ENCODE results near the gene FMNL2. TPM values are rescaled to one million over a fixed set of nuclear protein-coding genes. Genes with fewer than 3 reads are reported as not detected.

Gene FMNL2
- total RNA-seq, 1 donor from 2014 or later: 23.4 TPM

DNA sequence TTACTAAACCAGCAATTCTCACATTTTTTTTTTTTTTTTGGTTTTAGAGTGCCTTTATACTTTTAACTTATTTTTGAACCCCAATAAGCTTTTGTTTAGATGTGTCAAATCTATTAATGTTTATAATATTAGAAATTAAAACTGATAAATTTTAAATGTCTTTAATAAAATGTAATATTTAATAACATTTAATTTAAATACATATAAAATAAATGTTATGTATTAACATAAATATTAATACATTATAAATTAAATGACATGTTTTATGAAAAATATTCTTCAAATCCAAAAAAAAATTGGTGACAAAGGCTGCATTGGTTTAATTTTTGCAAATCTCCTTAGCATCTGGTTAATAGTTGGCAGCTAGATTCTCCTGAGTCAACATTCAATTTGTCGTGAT is 218.5 kb downstream of the FMNL2 start:
- DNase-seq (ENCODE audit: low spot score): no peak

DNA sequence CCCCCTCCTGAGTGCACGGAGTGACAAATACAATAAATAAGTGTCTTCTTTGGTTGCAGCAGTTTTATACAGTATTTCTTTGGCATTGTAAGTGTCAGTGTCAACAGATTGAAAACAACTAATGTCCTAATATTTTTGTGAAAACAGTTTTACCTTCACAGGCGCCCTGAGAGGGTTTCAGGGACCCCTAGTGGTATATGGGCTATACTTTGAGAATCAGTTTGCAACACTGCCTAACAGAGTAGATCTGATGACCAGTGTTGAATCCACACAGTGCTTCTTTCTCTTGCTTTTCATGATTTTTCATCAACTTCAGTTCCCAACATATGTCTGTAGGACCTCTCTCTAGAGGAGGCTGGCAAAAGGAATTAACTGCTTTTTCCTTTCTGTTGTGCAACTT is 220.1 kb downstream of the FMNL2 start:
- no peak for DNase-seq (ENCODE audit: low spot score)

DNA sequence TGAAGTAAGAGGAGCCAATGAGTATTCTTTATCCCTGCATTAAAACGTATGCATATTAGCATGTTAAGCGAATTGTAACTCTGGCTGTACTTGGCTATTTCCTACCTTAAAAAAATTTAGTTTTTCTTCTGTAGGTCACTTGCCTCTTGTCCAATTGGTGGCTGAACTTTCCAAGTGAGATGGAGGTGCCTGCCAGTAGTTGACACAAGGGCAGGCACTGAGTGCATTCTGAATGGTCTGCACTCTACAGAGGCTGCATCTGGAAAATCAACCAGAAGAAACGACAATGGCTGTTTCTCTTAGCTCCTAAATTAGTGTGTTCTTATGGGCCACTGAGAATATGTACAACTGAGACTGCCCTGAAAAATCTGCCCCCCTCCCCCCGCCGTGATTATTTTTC is 221.5 kb downstream of the FMNL2 start:
- DNase-seq (ENCODE audit: low spot score): no peak

GRCh38 chr2:152557273-152557888 is 222.4 kb downstream of the FMNL2 start:
- DNase-seq (ENCODE audit: low spot score): no peak

DNA sequence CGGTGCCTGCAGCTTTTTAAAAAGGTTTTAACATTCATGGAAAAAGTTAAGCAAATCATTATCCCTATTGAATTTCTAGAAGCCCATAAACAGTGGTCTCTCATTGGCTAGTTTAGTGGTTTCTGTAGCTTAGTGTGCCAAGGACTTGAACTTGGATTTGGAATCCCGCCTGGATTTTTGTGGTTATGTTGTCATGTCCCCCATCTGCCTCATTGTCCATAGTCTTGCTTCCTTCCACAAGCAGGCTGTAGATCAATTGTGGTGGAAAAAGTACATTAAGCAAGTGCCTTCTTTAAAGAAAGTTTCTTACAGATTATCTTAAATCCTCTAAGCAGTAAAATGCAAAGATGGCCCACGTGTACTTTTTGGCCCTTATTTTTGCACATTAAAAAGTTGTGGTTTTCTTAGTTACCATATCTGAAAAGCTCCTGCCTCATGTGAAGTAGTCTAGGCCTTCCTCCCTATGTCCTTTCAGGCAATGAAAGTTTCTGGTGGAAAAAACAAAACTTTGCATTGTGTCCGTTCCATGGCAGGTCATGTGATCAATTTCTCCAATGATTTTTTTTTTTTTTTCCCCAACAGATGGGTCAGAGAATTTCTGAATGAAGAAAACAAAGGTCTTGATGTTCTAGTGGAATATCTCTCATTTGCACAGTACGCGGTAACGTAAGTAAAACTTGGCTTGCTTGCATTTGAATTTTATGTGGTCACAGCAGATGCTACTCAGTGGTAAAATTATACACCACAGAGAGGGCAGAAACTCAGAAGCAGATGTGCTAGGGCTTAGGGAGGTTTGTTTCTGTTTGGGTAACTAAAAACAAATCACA is 223.4 kb downstream of the FMNL2 start:
- peak; percentile 88 for DNase-seq (ENCODE audit: low spot score)

GRCh38 chr2:152559008-152559407 is 224.0 kb downstream of the FMNL2 start:
- DNase-seq (ENCODE audit: low spot score): no peak

GRCh38 chr2:152560166-152560565 is 225.2 kb downstream of the FMNL2 start:
- DNase-seq (ENCODE audit: low spot score): no peak

DNA sequence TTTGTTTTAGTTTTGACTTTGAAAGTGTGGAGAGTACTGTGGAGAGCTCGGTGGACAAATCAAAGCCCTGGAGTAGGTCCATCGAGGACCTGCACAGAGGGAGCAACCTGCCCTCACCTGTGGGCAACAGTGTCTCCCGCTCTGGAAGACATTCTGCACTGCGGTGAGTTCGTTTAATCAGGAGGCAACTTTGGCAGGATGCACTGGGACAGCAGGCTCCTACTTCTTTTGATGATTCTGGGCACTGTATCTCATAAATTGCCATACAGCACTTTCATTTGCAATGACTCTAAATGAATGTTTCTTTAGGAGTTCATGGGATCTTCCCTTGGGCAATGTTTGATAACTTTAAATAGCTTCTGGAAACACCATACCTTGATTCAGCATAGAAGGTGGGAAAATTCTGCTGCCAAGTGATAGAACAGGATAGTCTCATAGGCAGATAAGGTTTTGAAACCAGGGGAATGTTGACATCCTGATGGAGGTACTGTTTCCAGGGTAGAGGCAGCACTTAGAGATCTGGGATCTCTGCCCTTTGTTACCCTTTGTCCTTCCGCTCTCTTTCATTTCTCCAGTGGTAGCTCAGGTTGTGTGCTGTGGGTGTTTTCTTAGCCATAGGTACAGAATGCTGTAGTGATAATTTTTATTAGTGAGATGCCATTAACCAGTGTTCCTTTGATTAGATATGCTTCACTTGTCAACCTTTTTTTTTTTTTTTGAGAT is 226.1 kb downstream of the FMNL2 start:
- no peak for DNase-seq (ENCODE audit: low spot score)

DNA sequence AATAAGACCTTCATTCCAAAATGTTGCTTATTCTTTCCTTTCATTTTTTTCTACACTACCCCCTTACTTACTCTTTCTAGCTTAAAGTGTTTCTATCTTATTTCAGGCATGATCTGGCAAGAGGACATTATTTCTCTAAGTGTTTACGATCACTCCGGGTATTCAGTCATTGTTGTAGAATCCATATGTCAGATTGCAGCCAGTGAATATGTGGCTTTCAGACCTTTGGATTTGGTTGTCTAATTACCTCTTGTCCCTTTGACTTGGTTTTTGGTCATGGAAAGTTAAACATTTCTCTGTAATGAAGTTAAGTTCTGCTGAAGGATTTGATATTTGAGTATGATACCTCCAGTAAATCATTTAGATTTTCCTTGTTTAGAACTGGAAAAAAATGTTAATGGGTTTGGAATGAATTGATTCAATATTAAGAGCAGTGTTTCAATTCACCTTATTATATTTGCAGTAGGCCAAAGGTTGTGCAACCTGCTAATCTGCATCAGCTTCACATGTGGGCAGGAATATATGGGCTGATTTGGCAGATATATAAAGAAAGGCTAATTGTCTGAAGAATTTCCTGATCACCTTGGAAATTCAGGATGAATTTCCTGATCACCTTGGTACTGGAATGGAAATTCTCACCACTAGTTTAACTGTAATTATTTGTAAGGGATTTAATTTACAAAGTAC is 227.4 kb downstream of the FMNL2 start:
- DNase-seq (ENCODE audit: low spot score): no peak

DNA sequence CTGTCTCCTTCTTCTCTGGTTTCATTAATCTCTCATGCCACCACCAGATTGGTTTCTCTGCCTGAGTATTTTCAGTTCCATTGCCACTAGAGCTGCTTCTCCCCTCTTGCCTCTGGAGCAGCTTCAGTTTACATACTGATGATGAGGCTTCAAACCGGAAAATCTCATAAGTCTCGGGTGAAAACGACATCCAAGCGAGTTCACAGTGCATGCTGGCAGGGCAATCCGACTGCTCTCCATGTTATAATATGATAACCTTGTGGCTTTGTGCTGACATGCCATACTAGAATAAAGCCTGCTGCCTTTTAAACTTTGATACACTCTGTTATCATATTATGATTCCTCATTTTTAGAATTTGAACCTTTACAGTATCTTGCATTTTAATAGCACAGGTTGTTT is 228.8 kb downstream of the FMNL2 start:
- DNase-seq (ENCODE audit: low spot score): no peak

DNA sequence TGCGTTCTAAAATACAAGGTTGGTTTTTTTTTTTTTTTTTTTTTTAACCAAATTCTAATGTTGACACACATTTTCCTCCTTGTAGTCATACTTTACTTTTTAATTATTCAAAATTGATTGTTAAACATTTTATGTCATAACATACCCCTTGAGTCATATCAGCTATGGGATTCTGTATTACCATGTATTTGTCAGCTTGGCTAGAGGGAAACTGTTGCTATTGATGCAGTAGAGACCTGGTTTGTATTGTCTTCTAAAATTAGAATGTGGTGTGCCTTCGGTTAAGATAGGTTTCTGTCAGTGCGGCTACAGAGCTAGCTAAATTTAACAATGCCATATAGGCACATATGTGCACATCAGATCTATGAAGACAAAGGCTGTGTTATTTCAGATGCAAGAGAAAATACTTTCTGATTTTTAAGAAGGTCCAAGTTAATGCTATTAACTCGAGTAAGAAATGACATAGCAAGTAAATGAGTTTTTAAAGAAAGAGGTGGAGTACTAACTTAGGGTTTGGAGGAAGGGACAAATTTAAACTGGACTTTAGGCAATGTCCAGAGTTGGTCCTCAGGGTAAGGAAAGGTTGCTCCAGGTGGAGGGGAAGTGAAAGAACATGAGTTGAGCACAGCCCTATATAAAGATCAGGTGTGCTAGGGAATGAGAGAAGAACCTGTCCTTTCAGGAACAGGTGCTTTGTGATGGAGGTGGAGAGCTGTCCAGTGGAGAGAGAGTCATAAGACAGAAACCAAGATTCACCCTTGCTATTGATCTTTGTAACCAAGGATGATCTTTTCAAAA is 230.0 kb downstream of the FMNL2 start:
- DNase-seq (ENCODE audit: low spot score): no peak

DNA sequence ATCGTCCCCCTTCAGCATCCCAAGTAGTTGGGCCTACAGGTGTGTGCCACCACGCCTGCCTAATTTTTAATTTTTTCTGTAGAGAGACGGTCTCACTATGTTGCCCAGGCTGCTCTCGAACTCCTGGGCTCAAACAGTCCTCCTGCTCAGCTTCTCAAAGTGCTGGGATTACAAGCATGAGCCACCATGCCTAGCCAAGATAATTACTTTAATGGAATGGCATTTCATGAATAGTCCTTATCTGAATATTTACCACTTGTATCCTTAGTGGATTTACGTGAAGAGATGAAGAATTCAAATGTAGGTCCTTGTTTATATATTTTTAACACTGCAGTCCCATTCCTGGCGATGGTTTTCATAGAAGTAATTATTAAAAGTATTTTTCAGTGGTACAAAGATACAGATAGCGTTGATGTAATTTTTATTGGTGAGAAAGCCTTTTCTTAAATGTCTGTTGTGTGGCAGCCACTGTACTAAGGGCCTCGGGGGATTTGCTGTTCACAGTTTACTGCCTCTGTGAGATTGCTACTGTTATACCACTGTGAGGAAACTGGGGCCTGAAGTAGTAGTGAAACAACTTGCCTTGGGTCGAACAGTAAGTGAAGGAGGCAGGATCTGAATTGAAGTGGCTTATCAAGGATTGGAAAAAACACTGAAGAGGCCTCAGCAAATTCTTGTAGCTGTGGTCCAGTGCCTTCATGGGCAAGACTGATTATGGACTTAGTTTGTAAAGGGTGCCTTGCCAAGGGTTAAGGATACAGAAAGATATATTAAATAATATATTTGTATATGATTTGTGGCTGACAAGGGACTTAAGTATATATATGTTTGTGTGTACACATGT is 231.1 kb downstream of the FMNL2 start:
- DNase-seq (ENCODE audit: low spot score): no peak

DNA sequence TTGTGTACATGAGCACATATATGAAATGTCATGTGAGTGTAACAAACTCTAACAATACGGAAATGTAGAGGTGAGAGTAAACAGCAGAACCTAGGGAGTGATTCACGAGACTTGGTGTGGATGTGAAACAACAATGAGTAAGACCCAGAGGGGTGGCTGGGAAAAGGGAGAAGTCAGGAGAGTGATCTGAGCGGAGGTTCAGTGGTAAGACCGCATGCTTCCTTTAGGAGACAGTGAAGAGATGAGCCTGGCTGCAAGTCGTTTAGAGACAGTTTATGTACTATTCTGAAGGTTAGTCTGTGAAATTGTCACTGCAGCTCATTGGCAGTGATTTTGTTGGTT is 231.7 kb downstream of the FMNL2 start:
- no peak for DNase-seq (ENCODE audit: low spot score)

DNA sequence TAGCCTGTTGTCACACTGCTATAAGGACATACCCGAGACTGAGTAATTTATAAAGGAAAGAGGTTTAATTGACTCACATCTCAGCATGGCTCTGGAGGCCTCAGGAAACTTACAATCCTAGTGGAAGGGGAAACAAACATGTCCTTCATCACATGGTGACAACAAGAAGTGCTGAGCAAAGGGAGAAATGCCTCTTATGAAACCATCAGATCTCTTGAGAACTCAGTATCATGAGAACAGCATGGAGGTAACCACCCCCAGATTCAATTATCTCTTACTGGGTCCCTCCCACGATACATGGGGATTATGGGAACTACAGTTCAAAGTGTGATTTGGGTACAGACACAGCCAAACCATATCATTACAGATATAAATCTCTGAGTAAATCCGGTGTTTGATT is 233.6 kb downstream of the FMNL2 start:
- DNase-seq (ENCODE audit: low spot score): no peak

- DNase-seq (ENCODE audit: low spot score): no peak
These were observed 234.2 kb downstream of the FMNL2 start for GRCh38 chr2:152569186-152569585.

- DNase-seq (ENCODE audit: low spot score): no peak
These were observed 236.2 kb downstream of the FMNL2 start for GRCh38 chr2:152571048-152571766.

- DNase-seq (ENCODE audit: low spot score): no peak
These were observed 237.1 kb downstream of the FMNL2 start for GRCh38 chr2:152572031-152572430.

DNA sequence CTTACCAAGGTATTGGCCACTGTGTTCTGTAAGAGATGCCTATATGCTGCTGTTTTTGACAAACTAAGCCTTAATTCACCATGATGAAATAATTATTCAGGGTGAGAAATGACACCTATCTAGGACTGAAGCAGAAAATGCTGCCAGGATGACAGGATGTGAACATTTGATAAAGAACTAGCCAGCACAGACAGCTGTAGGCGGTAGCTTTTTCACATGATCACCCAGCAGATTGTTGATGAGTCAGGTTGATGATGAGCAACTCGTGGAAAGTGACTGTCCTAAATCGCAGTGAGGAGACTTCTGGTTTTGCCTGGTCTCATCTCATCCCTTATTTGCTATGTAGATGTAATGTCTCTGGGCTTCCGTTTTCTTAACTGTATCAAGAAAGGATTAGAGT is 238.2 kb downstream of the FMNL2 start:
- peak; percentile 62 for DNase-seq (ENCODE audit: low spot score)

GRCh38 chr2:152577579-152577978 is 242.6 kb downstream of the FMNL2 start:
- peak; percentile 33 for DNase-seq (ENCODE audit: low spot score)

DNA sequence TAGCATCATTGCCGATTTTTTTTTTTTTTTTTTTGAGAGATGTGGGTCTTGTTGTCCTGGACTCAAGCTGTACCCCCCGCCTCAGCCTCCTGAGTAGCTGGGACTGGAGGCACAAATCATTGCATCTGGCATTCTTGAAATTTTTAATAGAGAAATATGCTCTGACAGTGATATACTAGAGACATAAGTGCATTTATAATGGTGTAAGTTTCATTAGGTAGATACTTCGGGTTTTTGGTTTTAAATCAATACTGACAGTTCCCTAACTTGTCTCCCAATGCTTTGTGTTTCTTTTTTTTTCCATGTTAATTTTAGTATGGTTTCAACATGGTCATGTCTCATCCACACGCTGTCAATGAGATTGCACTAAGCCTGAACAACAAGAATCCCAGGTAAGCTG is 243.6 kb downstream of the FMNL2 start:
- DNase-seq (ENCODE audit: low spot score): no peak

Measured in umbilical cord (tissue), 2 donors.